OCI-LY1 (cell line): Measurements from ENCODE around the gene FNDC5.

ENCODE experiments used
- H2AFZ ChIP-seq: fragments of 200-600 bp; sonication (generic), shearing (Covaris generic); 2 replicates; pipeline ENCODE4 v1.6.0; 2014; ENCODE audit warnings: antibody characterized with exemption, mild to moderate bottlenecking, low read length
- H3F3A ChIP-seq: fragments of 200-600 bp; sonication (generic), shearing (Covaris generic); 2 replicates; pipeline ENCODE4 v1.6.0; 2014; ENCODE audit warnings: mild to moderate bottlenecking, antibody characterized with exemption, low read length, moderate library complexity; ENCODE audit not compliant: insufficient read depth
- H3K27ac ChIP-seq: fragments of 200-600 bp; sonication (generic); 2 replicates; pipeline ENCODE4 v1.5.1; 2014; ENCODE audit warnings: low read length, mixed run types, mild to moderate bottlenecking, low read depth; ENCODE audit not compliant: poor library complexity, severe bottlenecking
- H3K27me3 ChIP-seq: fragments of 200-600 bp; sonication (generic); 2 replicates; pipeline ENCODE4 v1.6.0; 2014; ENCODE audit warnings: antibody characterized with exemption, mild to moderate bottlenecking, low read length, moderate library complexity; ENCODE audit not compliant: insufficient read depth
- H3K36me3 ChIP-seq: fragments of 200-600 bp; sonication (generic); 2 replicates; pipeline ENCODE4 v1.6.1; 2014; ENCODE audit warnings: mild to moderate bottlenecking, antibody characterized with exemption, low read length, moderate library complexity, mixed read lengths; ENCODE audit not compliant: insufficient read depth
- H3K4me1 ChIP-seq: fragments of 200-600 bp; sonication (generic); 2 replicates; pipeline ENCODE4 v1.5.1; 2014; ENCODE audit warnings: mild to moderate bottlenecking, low read length, moderate library complexity; ENCODE audit not compliant: insufficient read depth, severe bottlenecking
- H3K4me2 ChIP-seq: fragments of 200-600 bp; sonication (generic), shearing (Covaris generic); 2 replicates; pipeline ENCODE4 v1.6.1; 2014; ENCODE audit warnings: low read length
- H3K4me3 ChIP-seq: fragments of 200-600 bp; sonication (generic); 2 replicates; pipeline ENCODE4 v1.5.1; 2014; ENCODE audit warnings: low read length, low read depth, mild to moderate bottlenecking, mixed read lengths; ENCODE audit not compliant: poor library complexity, severe bottlenecking
- H3K79me2 ChIP-seq: fragments of 200-600 bp; shearing (Covaris generic); 2 replicates; pipeline ENCODE4 v1.6.1; 2016; ENCODE audit warnings: mixed run types, low read length, mixed read lengths; ENCODE audit not compliant: insufficient read depth
- H3K9ac ChIP-seq: fragments of 200-600 bp; sonication (generic), shearing (Covaris generic); 2 replicates; pipeline ENCODE4 v1.6.1; 2014; ENCODE audit warnings: mild to moderate bottlenecking, low read length, mixed read lengths
- H3K9me2 ChIP-seq: fragments of 200-600 bp; sonication (generic), shearing (Covaris generic); 2 replicates; pipeline ENCODE4 v1.6.1; 2014; ENCODE audit warnings: low read depth, mild to moderate bottlenecking, low read length, mixed read lengths
- H3K9me3 ChIP-seq: fragments of 200-600 bp; shearing (Covaris generic); 2 replicates; pipeline ENCODE4 v1.6.1; 2014; ENCODE audit warnings: low read length, mixed read lengths
- H4K20me1 ChIP-seq: fragments of 200-600 bp; sonication (generic), shearing (Covaris generic); 2 replicates; pipeline ENCODE4 v1.6.0; 2016; ENCODE audit warnings: mild to moderate bottlenecking, low read length; ENCODE audit not compliant: insufficient read depth
- EZH2 ChIP-seq: fragments of 200-600 bp; sonication (generic), shearing (Covaris generic); IDR thresholded peaks from 2 replicates; pipeline ENCODE4 v1.8.0; 2017; ENCODE audit warnings: borderline replicate concordance, mixed run types, mild to moderate bottlenecking, antibody characterized with exemption, low read length, moderate library complexity, mixed read lengths
- TF ChIP-seq, protein P1 (sequence below): fragments of 200-600 bp; sonication (generic), shearing (Covaris generic); IDR thresholded peaks from 2 replicates; pipeline ENCODE4 v1.5.1; 2017; ENCODE audit warnings: mild to moderate bottlenecking, antibody characterized with exemption, low read length, moderate library complexity, mixed read lengths

FNDC5 gene

DNA sequence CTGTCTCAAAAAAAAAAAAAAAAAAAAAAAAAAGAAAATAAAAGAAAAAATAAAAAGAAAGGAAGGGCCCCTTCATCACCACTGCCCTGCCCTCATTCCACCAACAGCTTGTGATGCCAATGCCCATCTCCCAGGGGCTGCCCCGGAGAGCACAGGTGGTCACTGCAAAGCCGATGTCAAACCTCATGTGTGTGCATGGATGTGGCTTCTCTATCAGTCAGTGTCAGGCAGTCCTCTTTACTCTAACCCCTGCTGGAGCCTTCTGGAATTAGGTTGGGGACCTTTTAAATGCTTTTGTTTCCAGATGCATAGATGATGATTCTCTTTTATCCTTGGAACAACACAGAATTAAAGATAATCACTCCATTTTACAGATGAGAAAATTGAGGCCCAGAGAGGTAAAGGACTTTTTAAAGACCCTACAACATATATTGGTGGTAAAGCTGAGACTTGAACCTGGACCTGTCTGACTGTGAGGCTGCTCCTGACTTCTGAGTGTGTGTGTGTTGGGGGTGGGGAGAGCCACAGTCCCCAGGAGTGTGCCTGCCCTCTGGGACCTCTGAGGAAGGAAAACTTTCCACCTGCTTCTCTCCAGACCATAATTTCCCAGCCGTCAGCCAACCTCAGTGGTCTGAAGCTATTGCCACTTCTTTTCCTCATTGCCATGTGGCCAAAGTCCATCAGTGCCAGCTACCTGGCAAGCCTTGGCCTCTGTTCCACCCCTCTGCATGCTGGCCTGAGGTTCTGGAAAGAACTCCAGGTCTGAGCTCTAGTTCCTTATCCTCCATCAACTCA is 33.5 kb upstream of the FNDC5 start:
- Histone ChIP-seq H3K79me2 (no peaks in the 10 kb centered on the region), H3K9me3 (no peaks in the 10 kb centered on the region), H3K9me2 (no peaks in the 10 kb centered on the region), H2AFZ (no peak overlapping the region), H4K20me1 (no peaks in the 10 kb centered on the region), H3F3A (no peaks in the 10 kb centered on the region), H3K9ac (no peak overlapping the region), H3K27ac (no peak overlapping the region), H3K4me3 (no peak overlapping the region), H3K36me3 (no peaks in the 10 kb centered on the region), H3K27me3 (peaks cover 14% of the 10 kb centered on the region), H3K4me2 (no peak overlapping the region), H3K4me1 (peaks cover 3% of the 10 kb centered on the region)
- TF ChIP-seq, protein P1, sequence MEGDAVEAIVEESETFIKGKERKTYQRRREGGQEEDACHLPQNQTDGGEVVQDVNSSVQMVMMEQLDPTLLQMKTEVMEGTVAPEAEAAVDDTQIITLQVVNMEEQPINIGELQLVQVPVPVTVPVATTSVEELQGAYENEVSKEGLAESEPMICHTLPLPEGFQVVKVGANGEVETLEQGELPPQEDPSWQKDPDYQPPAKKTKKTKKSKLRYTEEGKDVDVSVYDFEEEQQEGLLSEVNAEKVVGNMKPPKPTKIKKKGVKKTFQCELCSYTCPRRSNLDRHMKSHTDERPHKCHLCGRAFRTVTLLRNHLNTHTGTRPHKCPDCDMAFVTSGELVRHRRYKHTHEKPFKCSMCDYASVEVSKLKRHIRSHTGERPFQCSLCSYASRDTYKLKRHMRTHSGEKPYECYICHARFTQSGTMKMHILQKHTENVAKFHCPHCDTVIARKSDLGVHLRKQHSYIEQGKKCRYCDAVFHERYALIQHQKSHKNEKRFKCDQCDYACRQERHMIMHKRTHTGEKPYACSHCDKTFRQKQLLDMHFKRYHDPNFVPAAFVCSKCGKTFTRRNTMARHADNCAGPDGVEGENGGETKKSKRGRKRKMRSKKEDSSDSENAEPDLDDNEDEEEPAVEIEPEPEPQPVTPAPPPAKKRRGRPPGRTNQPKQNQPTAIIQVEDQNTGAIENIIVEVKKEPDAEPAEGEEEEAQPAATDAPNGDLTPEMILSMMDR = no peak
- TF ChIP-seq EZH2 = no peak

GRCh38 chr1:32902535-32902920 is 31.8 kb upstream of the FNDC5 start:
- TF ChIP-seq, protein P1 = no peak
- TF ChIP-seq EZH2 = no peak
- no peaks in the 10 kb centered on the region for H3K9me3 ChIP-seq
- H3K9me2 ChIP-seq = no peaks in the 10 kb centered on the region
- H3K4me2 ChIP-seq = no peak overlapping the region
- no peak overlapping the region for H2AFZ ChIP-seq
- H3K27ac ChIP-seq = no peak overlapping the region
- no peaks in the 10 kb centered on the region for H3K36me3 ChIP-seq
- H3K79me2 ChIP-seq = no peaks in the 10 kb centered on the region
- H3F3A ChIP-seq = no peaks in the 10 kb centered on the region
- no peak overlapping the region for H3K9ac ChIP-seq
- H3K4me3 ChIP-seq = no peak overlapping the region
- peaks cover 3% of the 10 kb centered on the region for H3K4me1 ChIP-seq
- H4K20me1 ChIP-seq = no peaks in the 10 kb centered on the region
- H3K27me3 ChIP-seq = peaks cover 14% of the 10 kb centered on the region

DNA sequence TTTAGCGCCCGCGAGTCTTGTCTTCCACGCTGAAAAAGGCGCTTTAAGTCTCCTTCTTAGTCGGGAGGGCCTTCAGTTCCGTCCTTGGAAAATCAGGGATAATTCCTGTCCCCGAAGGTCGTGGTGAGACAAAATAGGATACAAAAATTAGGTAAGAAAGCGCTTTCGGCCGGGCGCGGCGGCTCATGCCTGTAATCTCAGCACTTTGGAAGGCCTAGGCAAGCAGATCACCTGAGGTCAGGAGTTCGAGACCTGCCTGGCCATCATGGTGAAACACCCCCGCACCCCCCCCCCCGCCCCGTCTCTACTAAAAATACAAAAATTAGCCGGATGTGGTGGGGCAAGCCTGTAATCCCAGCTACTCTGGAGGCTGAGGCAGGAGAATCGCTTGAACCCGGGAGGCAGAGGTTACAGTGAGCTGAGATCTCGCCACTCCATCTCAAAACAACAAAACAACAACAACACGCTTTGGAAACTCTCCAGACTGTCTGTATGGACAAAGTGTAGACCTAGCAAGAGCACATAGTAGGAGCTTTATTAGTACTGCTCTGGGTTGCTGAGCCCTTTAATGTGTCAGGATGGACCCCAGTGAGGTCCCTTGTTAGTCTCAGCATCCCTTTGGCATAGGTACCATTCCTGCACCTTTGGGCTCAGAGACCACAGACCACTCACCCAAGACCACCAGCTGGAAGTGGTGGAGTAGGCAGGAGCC is 31.3 kb upstream of the FNDC5 start:
- Histone ChIP-seq H3K4me3 (peak overlapping the region; percentile 43), H3K4me2 (peak overlapping the region; percentile 43), H3K4me1 (peaks cover 3% of the 10 kb centered on the region), H3K9me2 (no peaks in the 10 kb centered on the region), H3F3A (no peaks in the 10 kb centered on the region), H3K9me3 (no peaks in the 10 kb centered on the region), H3K27ac (no peak overlapping the region), H2AFZ (no peak overlapping the region), H3K36me3 (no peaks in the 10 kb centered on the region), H3K9ac (no peak overlapping the region; the same call in 1 of the 2 replicates), H3K79me2 (no peaks in the 10 kb centered on the region), H4K20me1 (no peaks in the 10 kb centered on the region), H3K27me3 (peaks cover 14% of the 10 kb centered on the region)
- no peak for TF ChIP-seq EZH2
- TF ChIP-seq, protein P1 = no peak
